H9 (cell line): Measurements from ENCODE around the gene ITPR1. TPM values are rescaled to one million over a fixed set of nuclear protein-coding genes. Genes with fewer than 3 reads are reported as not detected.

Source experiments
- DNase-seq: peaks from one replicate; pipeline ENCODE4 v3.0.0-alpha.2; 2017
- H2AFZ ChIP-seq: one replicate; pipeline ENCODE4 v1.6.1; 2013; ENCODE audit warnings: mild to moderate bottlenecking, low read length, control low read depth, moderate library complexity
- H2AK5ac ChIP-seq: 2 replicates; pipeline ENCODE4 v1.6.1; 2013; ENCODE audit warnings: low read length, control low read depth, mixed read lengths; ENCODE audit not compliant: insufficient read length
- H2BK120ac ChIP-seq: one replicate; pipeline ENCODE4 v1.6.1; 2013; ENCODE audit warnings: low read depth, mild to moderate bottlenecking, low read length, control low read depth, inconsistent platforms; ENCODE audit not compliant: poor library complexity, severe bottlenecking
- H2BK12ac ChIP-seq: 2 replicates; pipeline ENCODE4 v1.6.1; 2013; ENCODE audit warnings: low read length, control low read depth, mixed read lengths, low read depth; ENCODE audit not compliant: insufficient read length
- H2BK15ac ChIP-seq: 2 replicates; pipeline ENCODE4 v1.6.1; 2013; ENCODE audit warnings: low read depth, low read length, control low read depth
- H2BK20ac ChIP-seq: one replicate; pipeline ENCODE4 v1.6.1; 2013; ENCODE audit warnings: low read depth, mild to moderate bottlenecking, low read length, control low read depth, inconsistent platforms; ENCODE audit not compliant: poor library complexity, severe bottlenecking
- H2BK5ac ChIP-seq: 2 replicates; pipeline ENCODE4 v1.6.1; 2013; ENCODE audit warnings: low read length, control low read depth, mixed read lengths; ENCODE audit not compliant: insufficient read length
- H3K14ac ChIP-seq: 2 replicates; pipeline ENCODE4 v1.6.1; 2013; ENCODE audit warnings: low read length, control low read depth; ENCODE audit not compliant: insufficient read depth
- H3K18ac ChIP-seq: 2 replicates; pipeline ENCODE4 v1.6.1; 2013; ENCODE audit warnings: low read depth, mild to moderate bottlenecking, mixed read lengths, low read length, control low read depth; ENCODE audit not compliant: insufficient read length
- H3K23ac ChIP-seq: 2 replicates; pipeline ENCODE4 v1.6.1; 2013; ENCODE audit warnings: low read length, control low read depth, mixed read lengths, low read depth; ENCODE audit not compliant: insufficient read length
- H3K23me2 ChIP-seq: 2 replicates; pipeline ENCODE4 v1.6.1; 2013; ENCODE audit warnings: low read depth, mild to moderate bottlenecking, mixed read lengths, low read length, control low read depth; ENCODE audit not compliant: insufficient read length, poor library complexity, severe bottlenecking
- H3K27ac ChIP-seq: 2 replicates; pipeline ENCODE4 v1.5.1; 2013; ENCODE audit warnings: low read length, control low read depth, mixed read lengths, low read depth; ENCODE audit not compliant: insufficient read length
- H3K27me3 ChIP-seq: 2 replicates; pipeline ENCODE4 v1.6.1; 2013; ENCODE audit warnings: low read length, control low read depth, inconsistent platforms; ENCODE audit not compliant: insufficient read depth
- H3K4ac ChIP-seq: 2 replicates; pipeline ENCODE4 v1.6.1; 2013; ENCODE audit warnings: low read depth, mild to moderate bottlenecking, control low read depth, inconsistent platforms, low read length, moderate library complexity
- H3K4me1 ChIP-seq: 2 replicates; pipeline ENCODE4 v1.6.1; 2013; ENCODE audit warnings: low read length, control low read depth, inconsistent platforms; ENCODE audit not compliant: insufficient read depth
- H3K4me2 ChIP-seq: 2 replicates; pipeline ENCODE4 v1.6.1; 2013; ENCODE audit warnings: low read length, control low read depth, mixed read lengths; ENCODE audit not compliant: insufficient read length, insufficient read depth
- H3K56ac ChIP-seq: 2 replicates; pipeline ENCODE4 v1.6.1; 2013; ENCODE audit warnings: low read depth, mild to moderate bottlenecking, mixed read lengths, low read length, control low read depth; ENCODE audit not compliant: insufficient read length
- H3K79me1 ChIP-seq: 2 replicates; pipeline ENCODE4 v1.6.1; 2013; ENCODE audit warnings: low read depth, mild to moderate bottlenecking, moderate library complexity, low read length, control low read depth, inconsistent platforms; ENCODE audit not compliant: insufficient read depth, poor library complexity, severe bottlenecking
- H3K79me2 ChIP-seq: 2 replicates; pipeline ENCODE4 v1.6.1; 2013; ENCODE audit warnings: low read length, control low read depth, inconsistent platforms; ENCODE audit not compliant: insufficient read depth
- H3K9ac ChIP-seq: 2 replicates; pipeline ENCODE4 v1.6.1; 2013; ENCODE audit warnings: low read length, control low read depth, mixed read lengths; ENCODE audit not compliant: insufficient read length; ENCODE audit errors: extremely low read depth
- H3K9me3 ChIP-seq: one replicate; pipeline ENCODE4 v1.6.1; 2013; ENCODE audit warnings: low read depth, low read length, inconsistent platforms; ENCODE audit not compliant: control insufficient read depth
- H3T11ph ChIP-seq: one replicate; pipeline ENCODE4 v1.6.1; 2013; ENCODE audit warnings: mild to moderate bottlenecking, low read length, control low read depth, inconsistent platforms
- H4K20me1 ChIP-seq: one replicate; pipeline ENCODE4 v1.6.1; 2013; ENCODE audit not compliant: control insufficient read depth, insufficient read length, insufficient read depth
- H4K5ac ChIP-seq: 2 replicates; pipeline ENCODE4 v1.6.1; 2013; ENCODE audit warnings: low read depth, mild to moderate bottlenecking, mixed read lengths, low read length, control low read depth; ENCODE audit not compliant: insufficient read length
- H4K8ac ChIP-seq: replicated peaks from 2 replicates; pipeline ENCODE4 v1.6.1; 2013; ENCODE audit warnings: low read length, control low read depth, mixed read lengths, low read depth; ENCODE audit not compliant: insufficient read length
- H4K91ac ChIP-seq: 2 replicates; pipeline ENCODE4 v1.6.1; 2013; ENCODE audit warnings: low read depth, mild to moderate bottlenecking, moderate library complexity, mixed read lengths, low read length, control low read depth; ENCODE audit not compliant: insufficient read length
- H3K27ac Mint-ChIP-seq, 3 experiments: 2 replicates in 2 of 3; 3 replicates in 1 of 3; pipeline ENCODE4 v1.8.0; 2020 to 2021; ENCODE audit warnings: mixed read lengths in 3 of 3, mild to moderate bottlenecking in 1 of 3, moderate library complexity in 1 of 3
- H3K27me3 Mint-ChIP-seq: 2 replicates; pipeline ENCODE4 v1.8.0; 2021; ENCODE audit warnings: low read depth, mild to moderate bottlenecking, moderate library complexity, mixed read lengths
- H3K36me3 Mint-ChIP-seq, 3 experiments: 2 replicates in 2 of 3; 3 replicates in 1 of 3; pipeline ENCODE4 v1.8.0; 2020 to 2021; ENCODE audit warnings: low read depth in 3 of 3, mixed read lengths in 3 of 3; ENCODE audit not compliant: insufficient read depth in 1 of 3
- H3K4me1 Mint-ChIP-seq, 2 experiments: 2 replicates each; pipeline ENCODE4 v1.8.0; 2020; ENCODE audit warnings: mixed read lengths in 2 of 2
- H3K4me3 Mint-ChIP-seq, 2 experiments: 2 replicates in 1 of 2; 3 replicates in 1 of 2; pipeline ENCODE4 v1.8.0; 2020 to 2021; ENCODE audit warnings: mild to moderate bottlenecking in 2 of 2, mixed read lengths in 2 of 2, moderate library complexity in 1 of 2
- H3K9me3 Mint-ChIP-seq, 2 experiments: 2 replicates in 1 of 2; 3 replicates in 1 of 2; pipeline ENCODE4 v1.8.0; 2020; ENCODE audit warnings: mild to moderate bottlenecking in 2 of 2, mixed read lengths in 2 of 2, moderate library complexity in 1 of 2
- WGBS: extraction: QIAGEN DNeasy Blood & Tissue Kit; methylation state at CpG from one replicate; pipeline ENCODE4 v1.1.7; 2013; ENCODE audit warnings: missing lambda C conversion rate, low lambda C conversion rate, mixed read lengths; ENCODE audit not compliant: insufficient read length; ENCODE audit errors: extremely low coverage; 5-methylcytosine and 5-hydroxymethylcytosine counted together
- total RNA-seq: library from RNA; stranded (reverse); gene quantifications from 2 replicates; pipeline ENCODE4 v1.2.1, GENCODE V29; 2021
- TF ChIP-seq, protein P1 (sequence below): fragments of 200-600 bp; sonication (generic); conservative IDR thresholded peaks from 3 replicates; pipeline ENCODE4 v1.8.0; 2021; ENCODE audit warnings: antibody characterized with exemption, mild to moderate bottlenecking

ITPR1 gene
- total RNA-seq, 1 experiment from 2014 or later: 4.2 TPM

DNA sequence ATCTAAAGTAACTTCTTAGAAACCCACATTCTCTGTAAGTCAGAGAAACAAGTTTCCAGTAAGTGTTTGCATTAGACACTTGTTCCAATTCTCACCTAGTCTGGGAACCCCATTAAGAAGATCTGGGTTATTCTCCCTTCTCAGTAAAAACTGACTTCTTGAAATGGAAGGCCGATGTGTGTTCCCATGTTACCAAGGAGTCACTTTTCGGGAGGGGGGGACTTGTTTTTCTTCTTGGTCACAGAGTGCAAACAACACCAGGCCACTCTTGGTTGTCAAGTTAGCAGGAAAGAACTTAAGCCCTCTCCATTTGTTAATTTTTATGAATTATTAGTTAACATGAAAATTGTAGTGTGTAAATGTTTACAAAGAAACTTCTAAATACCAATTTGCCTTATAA is 55.6 kb downstream of the ITPR1 start:
- Histone ChIP-seq H3K56ac (no peak overlapping the region), H3K4me1 (no peaks in the 10 kb centered on the region; the same call in 1 of the 2 replicates), H2BK120ac (no peak overlapping the region), H4K5ac (no peak overlapping the region), H2BK5ac (no peak overlapping the region), H3K79me1 (no peaks in the 10 kb centered on the region), H3K4ac (no peak overlapping the region), H3K27me3 (no peaks in the 10 kb centered on the region), H3K9ac (no peak overlapping the region), H4K20me1 (no peaks in the 10 kb centered on the region), H3T11ph (no peak overlapping the region), H2AFZ (no peak overlapping the region), H4K8ac (no peak overlapping the region), H3K14ac (no peak overlapping the region), H4K91ac (no peak overlapping the region), H3K79me2 (no peaks in the 10 kb centered on the region), H3K9me3 (no peaks in the 10 kb centered on the region), H2BK15ac (no peak overlapping the region), H3K23ac (no peak overlapping the region), H2BK20ac (no peak overlapping the region), H3K23me2 (no peaks in the 10 kb centered on the region), H3K18ac (no peak overlapping the region), H3K4me2 (no peak overlapping the region), H2BK12ac (no peak overlapping the region), H2AK5ac (no peak overlapping the region), H3K27ac (no peak overlapping the region)
- no peak overlapping the region; a peak in 1 of 7 replicates for H3K27ac Mint-ChIP-seq
- no peak for DNase-seq
- TF ChIP-seq, protein P1, sequence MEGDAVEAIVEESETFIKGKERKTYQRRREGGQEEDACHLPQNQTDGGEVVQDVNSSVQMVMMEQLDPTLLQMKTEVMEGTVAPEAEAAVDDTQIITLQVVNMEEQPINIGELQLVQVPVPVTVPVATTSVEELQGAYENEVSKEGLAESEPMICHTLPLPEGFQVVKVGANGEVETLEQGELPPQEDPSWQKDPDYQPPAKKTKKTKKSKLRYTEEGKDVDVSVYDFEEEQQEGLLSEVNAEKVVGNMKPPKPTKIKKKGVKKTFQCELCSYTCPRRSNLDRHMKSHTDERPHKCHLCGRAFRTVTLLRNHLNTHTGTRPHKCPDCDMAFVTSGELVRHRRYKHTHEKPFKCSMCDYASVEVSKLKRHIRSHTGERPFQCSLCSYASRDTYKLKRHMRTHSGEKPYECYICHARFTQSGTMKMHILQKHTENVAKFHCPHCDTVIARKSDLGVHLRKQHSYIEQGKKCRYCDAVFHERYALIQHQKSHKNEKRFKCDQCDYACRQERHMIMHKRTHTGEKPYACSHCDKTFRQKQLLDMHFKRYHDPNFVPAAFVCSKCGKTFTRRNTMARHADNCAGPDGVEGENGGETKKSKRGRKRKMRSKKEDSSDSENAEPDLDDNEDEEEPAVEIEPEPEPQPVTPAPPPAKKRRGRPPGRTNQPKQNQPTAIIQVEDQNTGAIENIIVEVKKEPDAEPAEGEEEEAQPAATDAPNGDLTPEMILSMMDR: no peak
- no peak overlapping the region for H3K4me3 Mint-ChIP-seq
- no CpG with 5 or more reads among the region's 2 CpGs for WGBS
- H3K4me1 Mint-ChIP-seq: peaks cover 0 to 7% of the 10 kb centered on the region in 2 experiments; a peak in 2 of 4 replicates
- H3K36me3 Mint-ChIP-seq: no peaks in the 10 kb centered on the region
- H3K27me3 Mint-ChIP-seq: no peaks in the 10 kb centered on the region
- H3K9me3 Mint-ChIP-seq: no peaks in the 10 kb centered on the region
